GM21528 (cell line): ENCODE measurements around the gene PDCD10.

ENCODE experiments used
- ATAC-seq: cut with Tn5 transposase; IDR thresholded peaks from one replicate; pipeline ENCODE4 v1.9.1; 2021; ENCODE audit warnings: mild to moderate bottlenecking, moderate library complexity; ENCODE audit not compliant: unreplicated experiment, low FRiP score

Gene PDCD10

DNA sequence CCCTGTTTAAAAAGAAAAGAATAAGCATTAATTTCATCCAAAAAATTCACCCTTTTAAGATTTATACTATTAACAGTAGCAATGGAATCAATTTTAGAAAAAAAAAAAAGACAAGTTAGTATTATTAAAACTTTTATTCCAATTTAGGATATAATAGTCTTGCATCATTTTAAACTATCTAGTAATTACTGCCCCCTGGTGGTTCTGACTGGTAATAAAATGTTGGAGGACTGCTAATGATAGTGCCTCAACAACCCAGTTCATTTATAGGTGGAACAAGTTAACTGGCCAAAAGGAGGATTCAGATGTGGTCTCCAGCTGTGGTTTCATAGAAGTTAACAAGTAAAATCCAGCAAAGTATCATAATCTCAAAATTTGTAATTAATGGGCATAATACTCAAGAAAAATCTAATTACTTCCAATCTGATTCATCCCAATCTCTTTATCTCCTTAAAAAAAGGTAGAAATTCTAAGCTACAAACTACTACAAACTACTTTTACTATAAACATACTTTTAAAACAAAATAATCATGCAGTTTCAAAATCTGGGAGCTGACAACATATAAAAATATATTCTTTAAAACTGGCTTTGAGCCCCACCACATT lies 50.2 kb downstream of the PDCD10 start:
- peak; percentile 87 for ATAC-seq

- no peak for ATAC-seq
Measured at GRCh38 chr3:167679526-167679925, 55.2 kb downstream of the PDCD10 start.

DNA sequence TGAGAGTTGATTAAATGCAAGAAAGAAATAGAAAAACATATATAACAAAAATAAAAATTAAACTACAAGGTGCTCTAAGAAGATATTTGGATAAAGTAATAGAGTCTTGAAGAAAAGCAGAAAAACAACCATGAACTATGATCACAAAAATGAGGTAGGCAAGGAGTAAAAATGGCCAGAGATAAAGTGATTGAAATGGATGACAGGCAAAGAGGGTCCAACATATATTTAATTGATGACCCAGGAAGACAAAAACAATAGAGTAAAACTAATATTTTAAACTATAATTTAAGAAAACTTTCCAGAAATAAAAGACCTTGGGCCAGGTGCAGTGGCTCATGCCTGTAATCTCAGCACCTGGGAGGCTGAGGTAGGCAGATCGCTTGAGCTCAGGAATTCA lies 58.8 kb downstream of the PDCD10 start:
- no peak for ATAC-seq

DNA sequence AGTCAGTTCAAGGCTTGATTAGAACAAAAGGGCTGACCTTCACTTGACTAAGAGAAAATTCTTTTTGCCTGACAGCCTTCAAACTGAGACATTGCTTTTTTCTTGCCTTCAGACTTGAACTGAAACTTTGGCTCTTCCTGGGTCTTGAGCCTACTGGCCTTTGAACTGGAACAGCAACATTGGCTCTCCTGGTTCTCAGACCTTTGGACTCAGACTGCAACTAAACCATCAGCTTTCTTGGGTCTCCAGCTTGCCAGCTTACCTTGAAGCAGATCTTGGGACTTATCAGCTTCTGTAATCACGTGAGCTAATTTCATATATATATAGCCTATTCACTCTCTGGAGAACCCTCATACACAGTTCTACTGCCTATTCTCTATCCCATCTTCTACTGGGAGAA lies 61.5 kb downstream of the PDCD10 start:
- ATAC-seq: no peak

GRCh38 chr3:167671878-167672427 lies 62.7 kb downstream of the PDCD10 start:
- no peak for ATAC-seq

- no peak for ATAC-seq
Measured at GRCh38 chr3:167669699-167670098, 65.0 kb downstream of the PDCD10 start.

DNA sequence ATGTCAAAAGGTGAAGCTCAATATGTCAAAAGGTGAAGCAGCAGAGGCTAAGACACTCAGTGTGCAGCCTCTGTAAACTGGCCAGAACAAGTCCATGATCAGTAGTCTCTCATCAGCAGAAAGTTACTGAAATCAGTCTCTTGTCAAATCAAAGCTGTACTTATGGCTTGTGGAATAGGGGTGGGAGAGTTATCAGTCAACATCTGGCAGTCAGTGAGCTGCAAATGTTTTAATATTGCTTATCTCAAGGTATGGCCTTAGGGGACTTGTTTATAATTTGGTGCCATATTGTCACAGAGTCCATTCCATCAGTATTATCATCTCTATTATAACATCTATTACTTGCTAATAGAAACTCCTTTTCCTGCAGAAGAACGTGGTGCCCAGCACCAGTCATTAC lies 66.0 kb downstream of the PDCD10 start:
- no peak for ATAC-seq

DNA sequence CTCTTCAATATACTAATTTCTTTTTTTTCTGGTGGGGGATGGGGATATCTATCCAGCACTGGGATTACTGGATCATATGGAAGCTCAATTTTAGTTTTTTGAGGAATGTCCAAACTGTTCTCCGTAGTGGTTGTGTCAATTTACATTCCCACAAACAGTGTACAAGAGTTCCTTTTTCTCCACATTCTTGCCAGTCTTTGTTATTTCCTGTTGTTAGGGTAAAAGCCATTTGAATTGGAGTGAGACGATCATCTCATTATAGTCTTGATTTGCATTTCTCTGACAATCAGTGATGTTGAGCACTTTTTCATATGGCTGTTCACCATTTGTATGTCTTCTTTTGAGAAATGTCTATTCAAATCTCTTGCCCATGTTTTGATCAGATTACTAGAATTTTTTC lies 68.1 kb downstream of the PDCD10 start:
- ATAC-seq: no peak

- no peak for ATAC-seq
Measured at GRCh38 chr3:167662919-167663400, 71.7 kb downstream of the PDCD10 start.

GRCh38 chr3:167657684-167658225 lies 76.9 kb downstream of the PDCD10 start:
- ATAC-seq: no peak

DNA sequence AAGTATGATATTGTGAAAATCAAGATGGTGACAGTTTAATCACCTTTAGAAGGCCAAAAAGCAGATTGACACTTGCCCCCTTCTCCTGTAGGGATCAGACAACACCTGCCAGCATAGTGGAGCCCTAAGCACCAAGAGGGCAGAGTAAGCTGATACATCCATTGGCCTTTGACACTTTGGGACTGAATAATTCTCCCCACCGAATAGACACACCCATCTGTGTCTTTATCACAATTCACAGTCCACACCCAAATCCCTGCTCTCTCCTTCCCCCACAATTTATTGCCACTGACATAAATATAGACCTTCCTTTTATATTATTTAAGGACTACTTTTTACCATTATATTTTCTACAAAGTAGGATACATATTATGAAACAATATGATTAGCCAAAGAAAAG lies 77.9 kb downstream of the PDCD10 start:
- ATAC-seq: no peak

GRCh38 chr3:167653760-167654159 lies 80.9 kb downstream of the PDCD10 start, which contains the start of gene WDR49:
Gene WDR49 (minus strand): TSS chr3:167653942. CDS start chr3:167653425, 517 bp downstream.
- ATAC-seq: no peak

DNA sequence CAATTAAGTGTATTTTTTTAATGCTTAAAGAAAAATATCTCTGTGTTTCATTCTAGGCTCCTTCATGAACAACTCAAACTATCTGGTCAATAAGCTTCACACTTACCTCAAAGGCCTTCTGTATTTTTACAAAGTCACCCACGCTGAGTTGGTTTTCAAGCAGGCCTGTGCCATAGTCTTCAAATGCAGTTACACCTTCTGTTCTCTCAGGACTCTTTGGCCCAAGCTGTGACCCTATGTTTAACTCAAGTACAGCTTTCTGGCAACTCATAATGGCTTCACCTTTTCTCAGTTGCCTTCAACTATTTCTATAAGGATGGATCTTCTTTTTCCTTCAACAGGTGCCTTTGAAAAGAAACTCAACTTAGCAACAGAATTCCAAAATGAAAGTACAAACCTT lies 81.5 kb downstream of the PDCD10 start:
- ATAC-seq: no peak

DNA sequence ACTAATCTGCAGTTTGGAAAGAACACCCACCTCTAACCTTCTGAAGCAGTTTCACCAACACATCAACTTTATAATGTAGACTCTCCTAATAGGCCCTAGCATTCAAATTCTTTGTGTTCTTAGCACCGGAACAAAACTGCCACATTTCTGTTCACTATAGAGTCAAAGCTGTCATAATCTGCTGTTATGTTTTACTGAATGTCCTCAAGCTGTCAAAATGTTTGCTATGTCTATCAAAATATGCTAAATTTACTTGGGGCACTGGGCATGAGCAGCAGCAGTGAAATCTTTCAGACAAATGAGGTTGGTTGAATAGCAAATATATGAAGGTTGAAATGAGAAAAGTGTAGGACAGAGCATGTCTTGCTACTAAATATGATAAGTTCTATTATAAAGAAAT lies 82.9 kb downstream of the PDCD10 start:
- no peak for ATAC-seq

- ATAC-seq: no peak
Measured at GRCh38 chr3:167650459-167650858, 84.2 kb downstream of the PDCD10 start.

- ATAC-seq: no peak
Measured at GRCh38 chr3:167649746-167650145, 84.9 kb downstream of the PDCD10 start.

GRCh38 chr3:167644611-167645010 lies 90.1 kb downstream of the PDCD10 start:
- ATAC-seq: no peak
